HG02798 (cell line): ENCODE measurements around the gene PRRT1B.

Experiments used
- ATAC-seq: cut with Tn5 transposase; IDR thresholded peaks from one replicate; pipeline ENCODE4 v1.9.1; 2021; ENCODE audit warnings: mild to moderate bottlenecking; ENCODE audit not compliant: unreplicated experiment, poor library complexity

Gene PRRT1B

DNA sequence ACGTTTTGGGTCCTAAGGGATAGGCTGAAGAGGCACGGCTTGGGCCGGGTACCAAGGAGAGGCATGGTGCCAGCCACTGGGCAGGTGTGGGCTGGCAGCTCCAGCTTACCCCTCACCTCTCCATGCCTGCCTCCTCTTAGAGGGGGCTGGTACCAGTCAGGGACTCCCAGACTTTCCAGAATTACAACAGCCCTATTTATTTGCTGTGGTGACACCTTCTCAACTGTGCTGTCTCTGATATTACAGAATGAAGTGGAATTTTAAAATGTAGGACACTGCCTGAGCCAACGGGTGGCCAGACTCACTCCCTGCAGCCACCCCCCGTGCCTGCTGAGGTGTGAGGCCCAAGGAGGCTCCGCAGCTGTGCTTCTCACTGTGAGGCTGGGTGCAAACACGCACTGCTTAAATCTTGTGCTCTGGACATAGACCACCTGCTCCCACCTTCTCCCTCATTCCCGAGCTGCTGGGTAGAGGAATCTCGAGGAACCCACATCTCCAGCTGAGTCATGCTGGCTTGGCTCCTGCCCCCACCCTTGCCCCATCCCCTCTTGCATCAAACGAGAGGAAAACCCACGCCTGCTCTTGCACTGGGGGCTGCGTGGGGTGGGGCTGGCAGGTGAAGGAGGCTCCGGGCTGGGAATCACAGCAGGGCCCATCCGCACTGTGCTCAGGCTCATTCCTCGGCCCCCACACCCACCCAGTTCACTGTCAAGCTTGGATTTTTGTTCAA, 47.9 kb downstream of the PRRT1B start:
- no peak for ATAC-seq

DNA sequence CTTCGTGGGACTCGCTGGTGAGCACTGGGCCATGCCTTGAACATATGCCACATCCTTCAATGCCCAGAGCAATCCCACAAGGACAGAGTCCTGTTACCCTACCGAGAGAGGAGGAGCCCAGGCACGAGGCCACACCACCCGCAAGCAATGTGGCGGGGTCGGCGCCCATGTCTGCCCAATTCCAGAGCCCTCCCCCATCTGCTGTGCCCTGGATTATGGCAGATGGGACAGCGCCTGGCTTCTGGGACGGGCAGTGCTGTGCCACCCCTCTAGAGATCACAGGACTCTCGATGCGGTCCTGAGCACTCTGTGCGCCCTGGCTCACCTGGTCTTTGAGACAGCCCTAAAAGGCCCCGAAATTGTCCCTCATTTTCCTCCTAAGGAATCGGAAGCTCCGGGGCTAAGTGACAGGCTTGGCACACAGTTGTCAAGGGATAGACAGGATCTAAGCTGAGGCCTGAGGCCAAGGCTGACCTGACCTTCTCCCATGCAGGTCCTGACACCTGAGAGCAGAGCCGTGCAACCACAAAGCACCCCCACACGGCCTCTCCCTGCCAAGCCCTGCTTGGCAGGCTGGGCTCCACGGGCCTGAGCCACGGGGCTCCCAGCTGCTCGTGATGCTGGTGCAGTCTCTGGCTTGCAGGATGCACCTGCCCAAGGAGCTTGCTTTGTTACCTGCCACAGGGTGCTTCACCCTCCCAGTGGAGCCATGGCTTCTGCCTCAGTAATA, 48.8 kb downstream of the PRRT1B start:
- no peak for ATAC-seq

DNA sequence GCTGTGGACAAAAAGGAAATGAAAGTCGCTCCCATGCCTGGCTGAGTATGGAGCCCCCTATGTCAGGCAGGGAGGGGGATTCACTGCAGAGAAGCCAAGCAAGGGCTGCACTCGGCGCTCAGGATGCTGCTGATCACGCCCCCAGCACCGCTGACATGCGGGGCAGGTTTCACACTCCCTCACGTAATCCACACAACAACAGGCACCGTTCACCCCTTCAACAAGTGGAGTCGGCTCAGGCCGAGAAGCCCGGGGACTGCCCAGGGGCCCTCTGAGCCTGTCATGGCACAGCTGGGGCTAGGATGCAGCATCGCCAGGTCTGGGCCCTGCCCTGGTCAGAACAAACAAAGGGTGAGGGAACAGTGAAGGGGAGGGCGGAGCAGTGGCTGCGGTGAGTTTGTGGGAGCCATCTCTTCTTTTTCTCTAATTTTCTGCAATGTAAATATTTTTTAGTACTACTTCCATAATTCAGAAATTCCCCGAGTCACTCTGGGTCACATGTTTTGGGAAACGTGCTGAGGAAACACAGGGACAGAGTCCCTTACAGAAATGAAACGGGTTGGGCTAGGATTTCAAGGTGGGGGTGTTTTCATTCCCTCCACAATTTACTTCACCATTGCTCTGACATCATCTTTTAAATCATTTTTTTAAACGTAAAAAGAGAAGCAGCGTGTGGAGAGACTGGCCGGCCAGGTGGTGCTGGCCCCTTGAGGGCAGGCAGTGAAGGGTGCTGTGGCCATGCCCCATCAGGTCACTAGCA, 49.8 kb downstream of the PRRT1B start:
- no peak for ATAC-seq

DNA sequence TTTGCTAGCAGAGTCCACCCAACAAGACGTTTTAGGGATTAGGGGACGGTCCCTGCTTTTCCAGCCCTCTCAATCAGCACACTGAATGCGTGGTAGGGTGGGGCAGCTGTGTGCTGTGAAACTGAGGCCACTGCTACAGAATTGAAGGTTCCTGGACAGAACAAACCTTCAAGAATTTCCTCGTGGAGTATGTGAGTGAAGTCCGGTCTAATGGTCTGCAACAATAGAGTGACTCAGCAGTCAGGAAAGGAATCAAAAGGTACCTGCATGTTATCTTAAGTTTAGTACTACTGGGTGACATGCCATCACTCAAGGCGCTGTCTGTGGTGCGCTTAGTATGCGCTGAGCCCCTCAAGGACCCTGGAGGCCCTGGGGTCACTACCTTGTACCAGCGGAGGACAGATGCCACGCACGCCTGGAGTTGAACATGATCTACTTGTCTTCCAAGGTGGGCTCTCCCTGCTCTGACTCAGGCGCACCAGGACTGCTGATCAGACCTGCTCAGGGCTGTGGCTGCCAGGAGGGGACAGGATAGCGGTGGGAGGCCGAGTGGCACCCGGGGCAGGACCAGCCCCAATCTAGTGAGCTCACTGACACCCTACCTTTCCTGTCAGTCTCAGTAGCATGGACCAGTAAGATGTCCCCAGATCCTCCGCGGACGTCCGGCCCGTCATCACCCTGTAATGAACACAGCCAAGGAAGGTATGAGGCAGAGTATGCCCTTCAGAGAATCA, 50.5 kb downstream of the PRRT1B start:
- ATAC-seq = no peak

DNA sequence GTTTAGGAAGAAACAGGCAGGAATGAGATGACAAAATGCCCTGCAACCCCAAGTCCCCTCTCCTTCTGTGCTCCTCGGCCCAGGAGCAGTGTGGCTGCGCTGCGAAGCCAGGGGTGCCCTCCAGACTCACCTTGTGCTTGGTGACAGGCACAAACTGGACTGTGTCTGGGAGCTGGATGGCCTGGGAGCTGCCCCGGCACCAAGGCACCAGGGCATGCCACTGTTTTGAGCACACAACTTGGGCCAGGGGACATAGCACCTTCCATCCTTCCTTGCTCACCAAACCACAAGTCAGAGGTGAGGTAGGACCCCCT, 51.1 kb downstream of the PRRT1B start:
- ATAC-seq = no peak

DNA sequence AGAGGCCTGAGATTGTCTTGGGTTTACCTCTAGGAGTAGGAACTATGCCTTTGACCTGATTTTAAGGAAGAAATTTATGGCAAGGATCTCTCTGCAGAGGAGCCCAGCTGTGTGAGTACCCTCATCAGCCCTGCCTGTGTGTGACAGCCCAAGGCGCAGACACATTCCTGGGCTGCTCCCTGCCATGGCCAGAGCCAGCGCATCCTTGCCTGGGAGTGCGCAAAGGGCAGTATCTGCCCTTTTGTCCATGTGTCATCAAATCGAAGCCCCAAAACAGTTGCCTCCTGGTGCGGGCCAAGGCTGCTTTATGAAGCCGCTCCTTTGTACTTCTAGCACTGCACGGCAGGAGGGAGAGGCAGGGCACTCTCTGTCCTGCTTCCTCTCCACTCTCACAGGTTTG, 51.9 kb downstream of the PRRT1B start:
- no peak for ATAC-seq

DNA sequence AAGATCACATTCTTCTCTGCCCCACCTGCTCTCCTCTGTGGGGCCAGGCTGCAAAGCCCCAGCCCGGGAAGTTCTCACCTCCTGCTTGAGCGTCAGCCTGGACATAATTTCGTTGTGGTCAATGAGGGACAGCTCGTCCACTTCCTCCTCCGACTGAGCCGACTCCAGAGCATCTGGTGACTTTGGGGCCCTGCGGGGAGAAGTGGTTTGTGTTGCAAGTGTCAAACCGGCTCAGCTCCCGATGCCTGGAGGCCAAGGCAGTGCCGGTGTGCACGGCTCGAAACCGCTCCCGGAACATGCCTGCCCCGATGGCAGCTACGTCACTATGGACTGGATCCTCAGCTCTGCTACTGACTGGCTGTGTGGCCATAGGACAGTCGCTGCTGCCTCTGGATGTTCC, 52.8 kb downstream of the PRRT1B start:
- ATAC-seq = no peak

DNA sequence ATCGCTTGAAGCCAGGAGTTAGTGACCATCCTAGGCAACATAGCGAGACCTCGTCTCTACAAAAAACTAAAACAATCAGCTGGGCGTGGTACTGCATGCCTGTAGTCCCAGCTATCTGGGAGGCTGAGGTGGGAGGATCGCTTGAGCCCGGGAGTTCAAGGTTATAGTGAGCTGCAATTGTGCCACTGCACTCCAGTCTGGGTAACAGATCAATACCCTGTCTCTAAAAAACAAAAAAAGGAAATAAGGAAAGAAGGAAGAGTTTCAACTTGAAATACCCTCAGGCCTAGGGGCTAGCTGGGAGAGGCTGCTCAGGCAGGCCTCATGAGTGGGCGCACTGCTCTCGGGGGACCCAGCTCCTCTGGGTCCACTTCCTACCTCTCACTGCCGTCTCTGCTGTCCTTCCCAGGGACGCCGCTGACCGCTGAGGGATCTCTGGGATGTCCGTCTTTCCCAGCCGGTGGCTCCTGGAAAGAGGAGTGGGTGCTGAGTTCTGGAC, 56.4 kb downstream of the PRRT1B start:
- ATAC-seq = no peak

DNA sequence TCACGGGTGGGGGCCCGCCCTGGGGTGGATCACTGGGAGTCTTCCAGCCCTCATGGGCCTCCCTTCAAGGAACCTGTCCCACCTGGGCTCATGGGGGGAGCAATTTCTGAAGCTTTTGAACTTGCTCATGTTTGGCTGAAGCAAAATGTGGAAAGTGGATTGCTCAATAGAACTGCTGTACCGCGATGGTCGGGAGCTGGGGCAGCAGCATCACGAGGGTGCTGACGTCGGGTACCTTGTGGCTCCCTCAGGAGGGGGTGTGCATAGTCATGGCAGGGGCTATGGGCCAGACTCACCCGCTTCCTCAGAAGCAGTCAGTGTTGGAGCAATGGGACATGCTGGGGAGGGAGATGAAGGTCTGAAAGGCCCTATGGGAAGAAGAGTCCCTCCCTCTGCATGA, 57.9 kb downstream of the PRRT1B start:
- no peak for ATAC-seq

DNA sequence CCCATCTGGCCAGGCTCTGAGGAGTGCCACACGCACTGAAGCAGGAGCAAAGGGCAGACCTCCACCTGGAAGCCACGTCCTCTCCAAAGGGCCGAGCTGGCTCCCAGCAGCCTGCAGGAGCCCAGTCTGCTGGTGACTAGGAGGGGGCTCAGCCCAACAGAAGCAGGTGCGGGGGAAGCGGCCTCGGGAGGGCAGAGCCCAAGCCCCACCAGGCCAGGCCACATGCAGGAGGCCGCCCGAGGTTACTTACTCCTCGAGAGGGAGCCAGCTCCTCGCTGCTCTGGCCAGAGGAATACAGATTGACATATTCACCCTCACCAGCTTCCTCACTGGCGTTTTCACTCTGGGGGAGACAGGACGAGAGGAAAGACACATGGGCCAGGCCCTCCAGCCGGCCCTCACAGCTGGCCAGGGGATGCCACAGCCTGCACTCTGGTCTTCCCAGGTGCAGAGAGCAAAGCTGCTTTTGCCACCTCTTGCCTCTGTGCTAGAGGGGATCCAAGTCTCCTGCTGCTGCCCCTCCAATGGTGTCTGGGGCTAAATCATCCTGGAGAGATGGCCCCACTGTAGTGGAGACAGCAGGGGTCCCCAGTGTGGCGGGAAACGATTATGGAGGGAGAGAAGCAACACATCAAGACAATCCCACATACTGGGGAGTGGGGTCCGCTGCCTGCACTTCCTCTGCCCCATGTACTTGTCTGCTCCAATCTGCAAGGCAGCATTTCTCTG, 58.6 kb downstream of the PRRT1B start:
- no peak for ATAC-seq

DNA sequence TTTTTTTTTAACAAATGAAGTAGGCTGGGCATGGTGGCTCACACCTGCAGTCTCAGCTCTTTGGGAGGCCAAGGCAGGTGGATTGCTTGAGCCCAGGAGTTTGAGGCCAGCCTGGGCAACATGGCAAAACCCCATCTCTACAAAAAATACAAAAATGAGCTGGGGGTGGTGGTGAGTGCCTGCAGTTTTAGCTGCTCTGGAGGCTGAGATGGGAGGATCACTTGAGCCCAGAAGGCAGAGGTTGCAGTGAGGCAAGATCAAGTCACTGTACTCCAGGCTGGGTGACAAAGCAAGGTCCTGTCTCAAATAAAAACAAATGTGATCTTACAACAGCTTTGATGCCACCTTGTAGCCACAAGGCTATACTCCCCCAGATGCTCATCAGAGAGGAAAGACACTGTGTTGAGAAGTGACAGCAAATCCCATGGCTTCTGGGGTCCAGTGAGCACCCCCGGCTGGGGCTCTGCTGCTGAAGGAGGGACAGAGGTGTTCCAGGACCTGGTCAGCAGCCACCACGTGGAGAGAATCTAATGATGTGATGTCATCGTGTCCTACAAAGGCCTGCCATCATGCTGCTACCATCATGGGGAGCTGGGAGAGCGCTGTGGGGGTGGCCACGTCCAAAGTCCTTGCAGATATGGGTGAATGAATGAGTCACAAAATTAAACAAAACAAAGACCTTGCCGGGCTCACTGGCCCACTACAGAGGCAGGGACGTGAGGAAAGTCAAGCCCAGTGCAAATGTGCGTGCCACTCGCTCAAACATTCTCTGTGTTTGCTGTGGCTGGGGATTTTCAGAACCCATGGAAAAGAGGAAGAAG, 60.7 kb downstream of the PRRT1B start:
- no peak for ATAC-seq

DNA sequence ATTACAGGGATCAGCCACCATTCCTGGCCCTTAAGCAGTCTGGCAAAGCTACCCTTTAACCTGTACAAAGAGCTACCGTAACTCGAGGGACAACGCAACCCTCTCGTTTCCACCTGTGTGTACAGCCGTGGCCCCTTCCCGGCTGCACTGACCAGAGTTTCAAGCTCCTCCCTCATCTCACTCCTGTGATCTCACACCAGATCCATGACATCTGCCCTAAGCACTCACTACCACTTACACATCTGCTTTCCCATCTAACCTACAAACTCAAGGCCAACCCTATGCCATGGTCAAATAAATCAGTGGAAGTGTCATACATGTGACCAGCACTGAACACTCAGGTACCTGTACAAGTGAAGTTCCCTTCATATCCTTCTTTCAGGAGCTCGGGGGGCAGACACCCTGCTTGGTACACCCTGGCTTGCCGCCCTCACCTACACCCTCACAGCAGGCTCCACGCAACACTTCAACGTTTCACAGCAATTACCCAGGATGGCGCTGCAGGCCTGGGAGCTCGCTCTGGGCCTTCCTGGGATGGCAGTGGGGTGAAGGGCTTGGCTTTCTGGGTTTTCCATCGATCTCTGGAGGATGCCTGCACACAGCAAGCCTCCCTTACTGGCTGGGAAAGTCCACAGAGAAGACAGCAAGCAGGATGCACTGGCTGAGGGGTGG, 61.7 kb downstream of the PRRT1B start:
- ATAC-seq = no peak

DNA sequence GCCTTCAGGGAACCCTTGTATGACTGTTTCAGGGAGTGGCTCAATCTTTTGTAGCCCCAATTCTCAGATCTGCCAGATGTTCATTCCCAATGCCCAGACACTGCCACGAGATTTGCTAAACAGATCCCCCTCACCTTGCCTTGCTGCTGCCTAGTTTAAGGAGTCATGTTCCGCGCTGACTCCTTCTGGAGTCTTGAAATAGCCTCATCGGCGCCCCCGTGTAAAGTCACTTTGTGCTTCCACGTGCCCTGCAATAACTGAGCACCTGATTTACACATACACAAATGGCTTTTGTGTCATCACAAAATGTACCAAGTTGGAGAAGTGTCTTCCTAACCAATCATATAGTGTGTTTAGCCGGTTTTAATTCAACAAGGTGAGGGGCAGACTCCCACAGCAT, 62.3 kb downstream of the PRRT1B start:
- ATAC-seq = no peak

DNA sequence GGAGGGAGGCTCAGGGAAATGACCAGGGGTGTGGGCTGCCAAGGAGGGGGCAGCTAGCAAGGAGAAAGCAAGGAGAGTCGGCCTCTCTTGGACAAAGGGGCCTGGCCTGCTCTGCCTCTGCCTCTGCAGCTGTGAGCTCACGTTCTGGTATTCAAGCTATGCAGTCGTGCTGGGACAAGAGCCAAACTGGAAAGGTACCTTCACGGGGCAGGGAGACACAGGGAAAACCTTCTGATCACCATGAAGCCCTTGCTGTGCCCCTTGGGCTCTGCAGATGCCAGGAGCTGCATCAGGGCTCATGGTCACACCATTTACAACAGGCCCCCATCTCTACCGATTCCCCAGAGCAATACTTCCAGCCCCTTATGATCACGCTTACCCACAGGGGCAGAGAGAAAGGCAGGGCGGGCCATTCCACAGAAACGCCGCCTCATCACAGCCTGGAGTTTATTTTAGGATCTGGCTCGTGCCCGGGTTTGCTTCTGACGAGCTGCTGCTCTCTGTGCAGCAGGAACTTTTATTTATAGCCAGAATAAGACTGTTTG, 63.2 kb downstream of the PRRT1B start:
- ATAC-seq = no peak
